Superior temporal gyrus (tissue), 1 donor: Measurements from ENCODE around the gene MRFAP1.
A peak's percentile ranks its signal among the peaks of the same experiment; 100 is the strongest.

Experiments
- DNase-seq: peaks from one replicate; pipeline ENCODE4 v3.0.0-alpha.2; 2016; ENCODE audit errors: extremely low spot score

Gene MRFAP1

DNA sequence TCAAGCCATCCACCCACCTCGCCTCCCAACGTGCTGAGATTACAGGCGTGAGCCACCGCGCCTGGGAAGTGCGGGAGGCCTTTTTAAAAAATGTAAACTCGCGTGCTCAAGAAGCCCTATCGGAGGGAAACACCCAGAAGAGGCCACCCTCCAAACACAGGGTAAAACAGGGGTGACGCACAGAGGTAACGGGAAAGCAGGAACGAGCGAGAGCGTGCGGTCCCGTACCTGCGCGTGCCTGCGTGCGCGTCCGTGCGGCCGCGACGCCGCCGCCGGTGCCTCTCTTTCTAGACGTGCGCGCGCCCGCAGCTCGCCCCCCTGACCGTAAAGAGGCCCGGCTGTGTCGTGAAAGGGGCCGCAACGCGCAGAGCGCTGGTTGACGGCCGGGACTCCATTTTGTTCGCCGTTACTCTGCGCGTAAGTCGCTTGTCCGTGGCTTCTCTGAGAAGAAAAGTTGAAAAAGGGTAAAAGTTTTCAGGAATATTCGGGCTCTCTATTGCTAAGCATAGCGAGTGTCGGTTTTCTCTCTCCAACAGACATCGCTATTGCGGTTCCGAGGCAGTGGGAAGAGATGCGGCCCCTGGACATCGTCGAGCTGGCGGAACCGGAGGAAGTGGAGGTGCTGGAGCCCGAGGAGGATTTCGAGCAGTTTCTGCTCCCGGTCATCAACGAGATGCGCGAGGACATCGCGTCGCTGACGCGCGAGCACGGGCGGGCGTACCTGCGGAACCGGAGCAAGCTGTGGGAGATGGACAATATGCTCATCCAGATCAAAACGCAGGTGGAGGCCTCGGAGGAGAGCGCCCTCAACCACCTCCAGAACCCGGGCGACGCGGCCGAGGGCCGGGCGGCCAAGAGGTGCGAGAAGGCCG, at the start of gene MRFAP1:
Gene MRFAP1, plus strand, starts transcription at position 394 of the 872 bp plus-strand sequence. Its CDS starts 178 bp downstream, at position 572.
- DNase-seq, result peak; percentile 96

DNA sequence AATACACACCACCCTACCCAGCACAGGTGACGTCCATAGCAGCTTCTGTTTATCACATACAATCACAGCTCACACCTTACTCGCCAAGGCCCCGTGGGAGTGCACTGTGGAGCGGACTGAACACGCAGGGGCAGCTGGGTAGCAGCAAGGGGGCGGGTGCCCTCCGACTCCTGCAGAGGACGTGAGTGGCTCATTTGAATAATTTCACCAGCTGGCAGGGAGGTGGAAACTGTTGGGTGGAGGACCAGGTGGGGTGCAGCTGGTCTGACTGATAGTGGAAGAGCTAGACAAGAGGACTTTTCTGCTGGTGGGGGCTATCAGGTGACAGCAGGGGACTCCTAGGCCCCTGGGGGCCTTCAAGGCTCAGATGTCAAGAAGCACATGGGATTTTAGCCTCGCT, 49.2 kb upstream of the MRFAP1 start:
- DNase-seq, result no peak

DNA sequence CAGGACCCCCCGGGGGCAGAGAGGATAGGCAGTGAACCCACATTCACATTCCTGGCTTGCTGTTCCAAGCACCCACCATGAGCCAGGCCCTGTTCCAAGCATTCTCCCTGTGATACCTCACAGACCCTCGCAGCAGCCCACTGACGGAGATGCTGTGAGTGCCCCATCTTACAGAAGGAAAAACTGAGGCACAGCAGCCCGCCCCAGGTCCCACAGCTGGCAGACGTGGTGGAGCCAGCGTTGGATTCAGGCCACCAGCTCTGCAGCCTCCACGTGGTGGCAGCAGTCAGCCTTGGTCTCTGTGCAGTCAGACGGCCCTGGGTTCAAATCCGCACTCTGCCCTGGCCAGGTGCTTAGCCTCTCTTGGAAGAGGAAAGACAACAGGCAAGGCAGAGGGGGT, 48.7 kb upstream of the MRFAP1 start:
- DNase-seq, result no peak

- no peak for DNase-seq
Measured at GRCh38 chr4:6592804-6593563, 47.5 kb upstream of the MRFAP1 start.

- no peak for DNase-seq
Measured at GRCh38 chr4:6594341-6594740, 46.1 kb upstream of the MRFAP1 start.

- DNase-seq, result no peak
Measured at GRCh38 chr4:6594826-6595355, 45.6 kb upstream of the MRFAP1 start.

GRCh38 chr4:6595897-6596537, 44.5 kb upstream of the MRFAP1 start:
- DNase-seq, result no peak

DNA sequence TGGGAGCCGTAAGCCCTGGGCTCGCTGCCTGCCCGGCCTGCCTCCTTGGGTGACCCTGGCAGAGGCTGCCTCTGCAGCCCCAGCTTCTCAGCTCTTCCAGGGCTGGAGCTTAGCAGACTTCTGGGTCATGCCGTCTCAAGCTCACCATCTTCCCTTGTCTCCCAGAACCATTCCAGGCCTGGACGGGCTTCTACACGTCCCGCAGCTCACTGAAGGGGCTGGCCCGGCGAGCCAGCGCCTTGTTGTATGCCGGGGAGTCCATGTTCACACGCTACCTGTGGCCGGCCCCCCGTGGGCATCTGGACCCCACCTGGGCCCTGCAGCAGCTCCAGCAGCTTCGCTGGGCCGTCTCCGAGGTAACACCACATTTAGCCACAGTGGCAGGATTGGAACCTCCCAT, 43.5 kb upstream of the MRFAP1 start:
- DNase-seq, result no peak

DNA sequence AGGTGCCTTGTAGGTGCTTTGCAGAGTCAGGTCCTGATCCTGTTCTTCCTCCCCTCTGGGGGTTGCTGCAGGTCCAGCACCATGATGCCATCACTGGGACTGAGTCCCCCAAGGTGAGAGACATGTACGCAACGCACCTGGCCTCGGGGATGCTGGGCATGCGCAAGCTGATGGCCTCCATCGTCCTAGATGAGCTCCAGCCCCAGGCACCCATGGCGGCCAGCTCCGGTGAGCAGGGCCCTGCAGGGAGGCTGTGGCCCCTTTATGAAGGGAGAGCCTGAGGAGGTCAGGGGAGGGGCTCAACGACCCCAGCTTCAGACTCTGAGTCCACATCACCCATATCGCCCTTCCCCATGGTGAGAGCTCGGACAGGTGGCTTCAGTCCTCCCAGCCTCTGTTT, 42.4 kb upstream of the MRFAP1 start:
- DNase-seq, result no peak

DNA sequence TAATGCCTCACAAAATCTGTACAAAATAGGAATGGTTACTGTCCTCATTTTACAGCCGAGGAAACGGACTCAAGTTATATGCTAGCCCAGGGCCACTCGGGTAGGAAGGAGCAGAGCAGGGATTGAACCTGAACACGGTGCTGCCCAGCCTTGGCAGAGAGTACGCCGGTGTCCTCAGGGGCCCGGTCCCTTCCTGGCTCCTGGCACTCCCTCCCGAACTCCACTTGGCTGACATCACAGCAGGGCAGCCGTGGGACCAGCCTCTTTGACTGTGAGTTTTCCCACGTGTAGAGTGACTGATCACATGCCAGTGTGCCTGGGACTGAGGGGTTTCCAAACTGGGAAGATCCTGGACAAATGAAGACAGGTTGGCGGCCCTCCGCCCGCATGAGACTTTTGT, 41.8 kb upstream of the MRFAP1 start:
- peak; percentile 24 for DNase-seq

DNA sequence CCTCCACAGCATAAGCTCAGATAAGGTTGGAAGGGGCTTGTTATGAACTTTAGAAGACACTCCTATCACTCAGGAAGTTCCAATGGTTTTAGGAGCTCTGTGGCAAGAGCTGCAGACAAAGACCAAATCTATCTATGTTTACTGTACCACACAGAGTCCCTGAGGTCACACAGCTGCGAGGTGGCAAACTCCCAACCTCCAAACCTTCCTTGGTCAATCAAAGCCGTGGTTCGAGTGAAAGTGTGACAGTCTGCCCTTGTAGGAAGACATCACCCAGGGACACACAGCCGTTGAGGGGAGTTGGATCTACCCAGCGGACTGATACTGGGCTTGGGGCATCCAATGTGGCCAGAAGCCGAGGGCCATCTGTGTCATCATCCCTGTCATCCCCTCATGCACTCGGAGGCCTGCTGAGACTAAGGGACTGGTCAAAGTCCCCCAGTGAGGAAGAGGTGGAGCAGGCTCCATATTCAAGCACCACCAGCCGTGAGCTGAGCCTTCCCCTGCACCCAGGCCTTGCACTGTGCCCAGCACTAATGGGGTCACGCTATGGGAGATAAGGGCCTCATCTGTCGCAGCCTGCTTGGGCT, 38.7 kb upstream of the MRFAP1 start:
- no peak for DNase-seq

DNA sequence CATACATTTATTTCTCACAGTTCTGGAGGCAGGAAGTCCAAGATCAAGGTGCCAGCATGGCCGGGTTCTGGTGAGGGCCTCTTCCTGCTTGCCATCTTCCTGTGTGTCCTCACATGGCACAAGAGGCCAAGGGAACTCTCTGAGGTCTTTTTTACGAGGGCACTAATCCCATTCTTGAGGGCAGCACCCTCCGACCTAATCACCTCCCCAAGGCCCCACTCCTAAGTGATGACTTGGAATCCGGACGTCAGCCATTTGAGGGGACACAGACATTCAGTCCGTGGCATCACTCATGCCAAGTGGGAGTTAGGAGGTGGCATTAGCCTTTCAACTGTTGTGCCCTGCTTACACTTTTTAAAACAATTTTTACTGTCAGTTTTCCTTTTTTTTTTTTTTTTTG, 38.2 kb upstream of the MRFAP1 start:
- no peak for DNase-seq

- DNase-seq, result no peak
Measured at GRCh38 chr4:6603128-6603527, 37.4 kb upstream of the MRFAP1 start.

DNA sequence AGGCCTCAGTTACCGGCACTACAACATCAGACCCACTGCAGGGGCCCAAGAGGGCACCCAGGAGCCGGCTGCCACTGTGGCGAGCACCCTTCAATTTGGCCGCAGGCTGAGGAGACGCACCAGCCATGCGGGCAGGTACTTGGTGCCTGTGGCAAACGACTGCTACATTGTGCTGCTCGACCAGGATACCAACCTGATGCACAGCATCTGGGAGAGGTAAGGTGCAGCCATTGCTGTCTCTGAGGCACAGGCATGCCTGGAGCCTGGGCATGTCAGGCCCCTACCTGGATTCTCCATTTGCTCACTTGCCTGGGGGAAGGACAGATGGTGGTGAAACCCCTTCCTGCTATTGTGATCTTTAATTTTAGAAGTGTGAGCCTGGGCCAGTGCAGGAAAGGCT, 35.4 kb upstream of the MRFAP1 start:
- no peak for DNase-seq

DNA sequence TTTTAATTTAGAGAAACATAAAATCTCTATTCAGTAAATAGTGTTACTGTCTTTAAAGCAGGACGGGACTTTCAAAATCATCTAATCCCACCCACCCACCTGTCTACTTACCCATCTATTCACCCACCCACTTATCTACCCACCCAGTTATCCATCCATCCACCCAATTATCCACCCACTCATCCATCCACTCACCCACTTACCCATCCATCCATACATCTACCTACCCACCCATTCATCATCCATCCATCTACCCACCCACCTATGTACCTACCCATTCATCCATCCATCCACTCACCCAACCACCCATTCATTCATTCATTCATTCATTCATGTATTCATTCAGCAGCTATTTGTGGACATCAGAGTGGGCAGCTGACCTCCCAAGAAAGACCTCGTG, 34.9 kb upstream of the MRFAP1 start:
- DNase-seq, result no peak

- no peak for DNase-seq
Measured at GRCh38 chr4:6606465-6607235, 33.8 kb upstream of the MRFAP1 start.

DNA sequence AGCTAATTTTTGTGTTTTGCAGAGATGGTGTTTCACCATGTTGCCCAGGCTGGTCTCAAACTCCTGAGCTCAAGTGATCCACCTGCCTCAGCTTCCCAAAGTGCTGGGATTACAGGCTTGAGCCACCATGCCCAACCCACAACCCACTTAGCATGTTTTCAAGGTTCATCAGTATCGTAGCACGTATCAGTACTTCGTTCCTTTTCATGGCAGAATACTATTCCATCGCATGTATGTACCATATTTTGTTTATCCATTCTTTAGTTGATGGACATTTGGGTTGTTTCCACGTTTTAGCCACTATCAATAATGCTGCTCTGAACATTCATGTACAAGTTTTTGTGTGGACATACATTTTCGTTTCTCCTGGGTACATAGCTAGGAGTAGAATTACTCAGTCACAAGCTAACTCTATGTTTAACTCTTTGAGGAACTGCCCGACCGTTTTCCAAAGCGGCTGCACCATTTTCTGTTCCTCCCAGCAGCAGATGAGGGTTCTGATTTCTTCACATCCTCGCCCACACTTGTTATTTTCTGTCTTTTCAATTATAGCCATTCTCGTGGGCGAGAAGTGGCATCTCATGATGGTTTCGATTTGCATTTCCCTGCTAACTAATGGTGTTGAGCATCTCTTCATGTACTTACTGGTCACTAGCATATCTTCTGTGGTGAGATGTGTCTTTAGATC, 33.0 kb upstream of the MRFAP1 start:
- peak; percentile 70 for DNase-seq

DNA sequence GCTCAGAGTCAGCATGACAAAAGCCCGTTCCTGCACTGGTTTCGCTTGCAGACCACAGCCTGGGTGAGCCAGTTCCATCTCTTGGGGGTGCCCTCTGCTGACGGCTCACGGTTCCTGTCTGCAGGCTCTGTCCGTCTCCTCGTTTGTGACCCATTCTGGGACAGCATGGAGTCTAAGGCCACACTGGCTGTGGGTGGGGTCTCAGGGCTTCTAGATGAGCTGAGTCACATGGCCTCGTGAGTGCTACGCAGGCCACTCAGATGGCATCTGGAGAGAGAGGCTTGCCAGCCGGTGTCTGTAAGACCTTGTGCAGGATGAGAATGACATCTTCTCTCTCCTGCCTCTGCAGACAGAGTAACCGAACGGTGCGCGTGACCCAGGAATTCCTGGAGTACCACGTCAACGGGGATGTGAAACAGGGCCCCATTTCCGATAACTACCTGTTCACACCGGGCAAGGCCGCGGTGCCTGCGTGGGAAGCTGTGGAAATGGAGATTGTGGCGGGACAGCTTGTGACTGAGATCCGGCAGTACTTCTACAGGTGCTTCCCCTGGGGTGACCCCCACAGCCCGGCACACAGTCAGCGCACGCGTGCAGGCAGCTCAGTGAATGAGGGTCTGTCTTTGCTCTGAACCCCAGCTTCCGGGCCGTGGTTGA, 31.6 kb upstream of the MRFAP1 start:
- peak; percentile 30 for DNase-seq

- no peak for DNase-seq
Measured at GRCh38 chr4:6609415-6610079, 30.9 kb upstream of the MRFAP1 start.
